Esophagus muscularis mucosa (tissue), 4 donors: ENCODE data around the gene MYPN.

Experiments used
- EP300 ChIP-seq: sonication (generic); formaldehyde crosslinking; IDR thresholded peaks from one replicate; pipeline ENCODE4 v1.6.1; 2017; ENCODE audit warnings: antibody characterized with exemption
- POLR2A ChIP-seq: fragments of 450-650 bp; IDR thresholded peaks from one replicate; pipeline ENCODE4 v1.6.1; 2017; ENCODE audit warnings: antibody characterized with exemption, moderate library complexity, mild to moderate bottlenecking, low read depth
- POLR2AphosphoS5 ChIP-seq, 2 donors: sonication (generic); formaldehyde crosslinking; IDR thresholded peaks; one replicate each; pipeline ENCODE4 v1.6.1; 2017; ENCODE audit warnings: antibody characterized with exemption in 2 of 2
- TF ChIP-seq, protein P1 (sequence below), 3 experiments: fragments of 200-600 bp in 2 of 3; fragments of 450-650 bp in 1 of 3; sonication (generic) in 2 of 3; IDR thresholded peaks; one replicate each; pipeline ENCODE4 v1.5.1; 2017 to 2019; ENCODE audit warnings: antibody characterized with exemption in 3 of 3, mild to moderate bottlenecking in 2 of 3, moderate library complexity in 1 of 3

DNA sequence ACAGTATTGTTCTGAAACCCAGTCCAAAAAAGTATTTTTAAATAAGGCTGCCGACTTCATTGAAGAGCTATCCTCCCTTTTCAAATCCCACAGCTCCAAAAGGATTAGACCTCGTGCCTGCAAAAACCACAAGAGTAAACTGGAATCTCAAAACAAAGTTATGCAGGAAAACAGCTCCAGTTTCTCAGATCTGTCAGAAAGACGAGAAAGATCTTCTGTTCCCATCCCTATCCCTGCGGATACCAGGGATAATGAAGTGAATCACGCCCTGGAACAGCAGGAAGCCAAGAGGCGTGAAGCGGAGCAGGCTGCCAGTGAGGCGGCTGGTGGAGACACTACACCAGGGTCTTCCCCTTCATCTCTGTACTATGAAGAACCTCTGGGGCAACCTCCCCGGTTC, 12.6 kb downstream of the MYPN start:
- TF ChIP-seq, protein P1, sequence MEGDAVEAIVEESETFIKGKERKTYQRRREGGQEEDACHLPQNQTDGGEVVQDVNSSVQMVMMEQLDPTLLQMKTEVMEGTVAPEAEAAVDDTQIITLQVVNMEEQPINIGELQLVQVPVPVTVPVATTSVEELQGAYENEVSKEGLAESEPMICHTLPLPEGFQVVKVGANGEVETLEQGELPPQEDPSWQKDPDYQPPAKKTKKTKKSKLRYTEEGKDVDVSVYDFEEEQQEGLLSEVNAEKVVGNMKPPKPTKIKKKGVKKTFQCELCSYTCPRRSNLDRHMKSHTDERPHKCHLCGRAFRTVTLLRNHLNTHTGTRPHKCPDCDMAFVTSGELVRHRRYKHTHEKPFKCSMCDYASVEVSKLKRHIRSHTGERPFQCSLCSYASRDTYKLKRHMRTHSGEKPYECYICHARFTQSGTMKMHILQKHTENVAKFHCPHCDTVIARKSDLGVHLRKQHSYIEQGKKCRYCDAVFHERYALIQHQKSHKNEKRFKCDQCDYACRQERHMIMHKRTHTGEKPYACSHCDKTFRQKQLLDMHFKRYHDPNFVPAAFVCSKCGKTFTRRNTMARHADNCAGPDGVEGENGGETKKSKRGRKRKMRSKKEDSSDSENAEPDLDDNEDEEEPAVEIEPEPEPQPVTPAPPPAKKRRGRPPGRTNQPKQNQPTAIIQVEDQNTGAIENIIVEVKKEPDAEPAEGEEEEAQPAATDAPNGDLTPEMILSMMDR (IDR thresholded peaks at IDR 0.05): no peak
- no peak for TF ChIP-seq POLR2A
- no peak for TF ChIP-seq EP300
- TF ChIP-seq POLR2AphosphoS5 (IDR thresholded peaks at IDR 0.05): no peak
